Ishikawa (cell line): ENCODE results near the gene SRPK1.

Experiments
- CEBPB ChIP-seq: IDR thresholded peaks from 2 replicates; pipeline ENCODE4 v1.6.1; 2012
- CREB1 ChIP-seq: IDR thresholded peaks from 2 replicates; pipeline ENCODE4 v1.6.1; 2012; ENCODE audit warnings: low read depth
- EGR1 ChIP-seq: IDR thresholded peaks from 2 replicates; pipeline ENCODE4 v1.6.1; 2012
- EP300 ChIP-seq: IDR thresholded peaks from 2 replicates; pipeline ENCODE4 v1.6.1; 2012; ENCODE audit warnings: borderline replicate concordance
- FOXM1 ChIP-seq: IDR thresholded peaks from 2 replicates; pipeline ENCODE4 v1.6.1; 2012; ENCODE audit warnings: low read depth, borderline replicate concordance
- MAX ChIP-seq: IDR thresholded peaks from 2 replicates; pipeline ENCODE4 v1.6.1; 2012
- NFIC ChIP-seq: IDR thresholded peaks from 2 replicates; pipeline ENCODE4 v1.6.1; 2012
- RAD21 ChIP-seq: IDR thresholded peaks from 2 replicates; pipeline ENCODE4 v1.6.1; 2012; ENCODE audit warnings: low read depth
- REST ChIP-seq: IDR thresholded peaks from 2 replicates; pipeline ENCODE4 v1.6.1; 2012; ENCODE audit warnings: low read depth, mild to moderate bottlenecking
- TAF1 ChIP-seq: IDR thresholded peaks from 2 replicates; pipeline ENCODE4 v1.6.1; 2012; ENCODE audit warnings: low read depth, mild to moderate bottlenecking
- TCF12 ChIP-seq: IDR thresholded peaks from 2 replicates; pipeline ENCODE4 v1.6.1; 2012; ENCODE audit warnings: low read depth
- TEAD4 ChIP-seq: IDR thresholded peaks from 2 replicates; pipeline ENCODE4 v1.6.1; 2012
- USF1 ChIP-seq: IDR thresholded peaks from 2 replicates; pipeline ENCODE4 v1.6.1; 2012
- YY1 ChIP-seq: IDR thresholded peaks from 2 replicates; pipeline ENCODE4 v1.6.1; 2012; ENCODE audit warnings: low read depth
- ZBTB7A ChIP-seq: IDR thresholded peaks from 2 replicates; pipeline ENCODE4 v1.6.1; 2012; ENCODE audit warnings: low read depth

The SRPK1 gene

GRCh38 chr6:35905141-35905785 lies 15.6 kb downstream of the SRPK1 start:
- TF ChIP-seq FOXM1 = no peak
- no peak for TF ChIP-seq EP300
- TF ChIP-seq YY1 = no peak
- TF ChIP-seq RAD21 = no peak

GRCh38 chr6:35903679-35904078 lies 17.2 kb downstream of the SRPK1 start:
- TF ChIP-seq MAX (no peak), USF1 (no peak), EP300 (no peak)

GRCh38 chr6:35900448-35900847 lies 20.4 kb downstream of the SRPK1 start:
- TF ChIP-seq TCF12 = no peak
- TF ChIP-seq TAF1 = no peak

- TF ChIP-seq TAF1 (no peak), TEAD4 (no peak), CREB1 (no peak), USF1 (no peak), FOXM1 (no peak), TCF12 (no peak), EP300 (no peak), YY1 (no peak), RAD21 (no peak), ZBTB7A (no peak), CEBPB (no peak), EGR1 (no peak), MAX (no peak), REST (no peak), NFIC (no peak)
Observed at GRCh38 chr6:35898003-35898402, 22.9 kb downstream of the SRPK1 start.

GRCh38 chr6:35897486-35897885 lies 23.4 kb downstream of the SRPK1 start:
- TF ChIP-seq TCF12 (no peak), EGR1 (no peak), YY1 (no peak), TAF1 (no peak), ZBTB7A (no peak), MAX (no peak), CEBPB (no peak), USF1 (no peak), CREB1 (no peak), EP300 (no peak), NFIC (no peak), REST (no peak), TEAD4 (no peak), RAD21 (no peak), FOXM1 (no peak)

- TF ChIP-seq ZBTB7A = no peak
Observed at GRCh38 chr6:35897036-35897435, 23.9 kb downstream of the SRPK1 start.
